GM12878 (cell line): ENCODE data around the gene TEX261. TPM values are rescaled to one million over a fixed set of nuclear protein-coding genes. Genes with fewer than 3 reads are reported as not detected.

Experiments used
- ATAC-seq: fragments of 200-7000 bp; cut with Tn5 transposase; 3 replicates; pipeline ENCODE4 v1.9.1; 2020; ENCODE audit warnings: mild to moderate bottlenecking, moderate library complexity
- BruUV-seq: library from RNA; stranded (reverse); fragments of 400-500 nt; replicated peaks from 2 replicates; lab custom pipeline; 2021; lab: Mats Ljungman, UMichigan
- CTCF ChIA-PET: fragments of 300-600 bp; sonication (Branson Sonifier 250); formaldehyde crosslinking; extraction: SDS; loops from one replicate; lab custom pipeline; 2021; ENCODE audit warnings: inconsistent platforms; lab: Yijun Ruan, JAX
- POLR2A ChIA-PET: fragments of 350-600 bp; formaldehyde crosslinking; extraction: SDS; loops from one replicate; lab custom pipeline; 2021; ENCODE audit warnings: inconsistent platforms; lab: Charles Lee
- RAD21 ChIA-PET: fragments of 300-600 bp; sonication (Branson Sonifier 250); formaldehyde crosslinking; loops from one replicate; lab custom pipeline; 2023; ENCODE audit warnings: antibody characterized with exemption; ENCODE audit not compliant: unreplicated experiment; lab: Charles Lee
- SMC1A ChIA-PET: fragments of 300-600 bp; sonication (Branson Sonifier 250); formaldehyde crosslinking; loops from one replicate; lab custom pipeline; 2023; ENCODE audit not compliant: unreplicated experiment, uncharacterized antibody; lab: Charles Lee
- DNase-seq: peaks from one replicate; pipeline ENCODE4 v3.0.0-alpha.2; 2011; ENCODE audit warnings: low read depth, low spot score
- FAIRE-seq: peaks from 3 replicates; lab custom pipeline; 2011; peaks lifted over from hg19 to GRCh38; lab: Jason Lieb, UNC
- H2AFZ ChIP-seq: 2 replicates; pipeline ENCODE4 v1.6.0; 2011; ENCODE audit warnings: low read depth, low read length, control low read depth; ENCODE audit not compliant: control insufficient read depth
- H3K27ac ChIP-seq: 2 replicates; pipeline ENCODE4 v1.5.1; 2011; ENCODE audit warnings: control low read depth; ENCODE audit not compliant: control insufficient read depth, insufficient read depth
- H3K27me3 ChIP-seq, 2 experiments: replicated peaks in 1 of 2; 2 replicates each; pipeline versions ENCODE4 v1.6.0 to v1.6.1; 2011; ENCODE audit warnings: low read length in 1 of 2; ENCODE audit not compliant: control insufficient read depth in 2 of 2, insufficient read depth in 2 of 2
- H3K36me3 ChIP-seq, 2 experiments: 2 replicates each; pipeline ENCODE4 v1.5.1; 2011; ENCODE audit warnings: low read length in 1 of 2; ENCODE audit not compliant: control insufficient read depth in 2 of 2, insufficient read depth in 2 of 2
- H3K4me1 ChIP-seq: 2 replicates; pipeline ENCODE4 v1.6.1; 2011; ENCODE audit warnings: mild to moderate bottlenecking, low read length, moderate library complexity, mixed read lengths; ENCODE audit not compliant: control insufficient read depth, insufficient read depth
- H3K4me2 ChIP-seq: 2 replicates; pipeline ENCODE4 v1.6.0; 2011; ENCODE audit warnings: control low read depth; ENCODE audit not compliant: control insufficient read depth, insufficient read depth
- H3K4me3 ChIP-seq: fragments of 200-600 bp; sonication (generic); 2 replicates; pipeline ENCODE4 v1.5.1; 2016
- H3K79me2 ChIP-seq: 2 replicates; pipeline ENCODE4 v1.6.0; 2011; ENCODE audit warnings: low read length; ENCODE audit not compliant: control insufficient read depth, insufficient read depth
- H3K9ac ChIP-seq: 2 replicates; pipeline ENCODE4 v1.8.0; 2011; ENCODE audit warnings: low read length, control low read depth, mixed read lengths; ENCODE audit not compliant: control insufficient read depth, insufficient read depth
- H3K9me3 ChIP-seq: replicated peaks from 3 replicates; pipeline ENCODE4 v1.5.1; 2011; ENCODE audit warnings: mild to moderate bottlenecking, low read length; ENCODE audit not compliant: control insufficient read depth, insufficient read depth
- H4K20me1 ChIP-seq: 2 replicates; pipeline ENCODE4 v1.6.0; 2011; ENCODE audit not compliant: control insufficient read depth, insufficient read depth
- ATF7 ChIP-seq: fragments of 450-650 bp; IDR thresholded peaks from 2 replicates; pipeline ENCODE4 v1.6.1; 2016; ENCODE audit warnings: low read depth, mild to moderate bottlenecking
- CEBPZ ChIP-seq: fragments of 150-350 bp; IDR thresholded peaks from 2 replicates; pipeline ENCODE4 v1.6.1; 2016; ENCODE audit warnings: low read depth, low read length
- CHD2 ChIP-seq: IDR thresholded peaks from 2 replicates; pipeline ENCODE4 v1.6.1; 2011; ENCODE audit warnings: low read depth, low read length, improper control_type of control experiment, borderline replicate concordance
- ESRRA ChIP-seq: IDR thresholded peaks from 2 replicates; pipeline ENCODE4 v1.6.1; 2012; ENCODE audit warnings: mild to moderate bottlenecking, low read length, improper control_type of control experiment
- JUND ChIP-seq: IDR thresholded peaks from 2 replicates; pipeline ENCODE4 v1.6.1; 2012; ENCODE audit warnings: low read depth, mild to moderate bottlenecking, low read length, improper control_type of control experiment, moderate library complexity
- KDM1A ChIP-seq: fragments of 200-600 bp; sonication (generic); IDR thresholded peaks from 2 replicates; pipeline ENCODE4 v1.6.1; 2016; ENCODE audit warnings: borderline replicate concordance
- PAX8 ChIP-seq: fragments of 450-650 bp; IDR thresholded peaks from 2 replicates; pipeline ENCODE4 v1.6.1; 2017; ENCODE audit warnings: mild to moderate bottlenecking, moderate library complexity
- RAD51 ChIP-seq: fragments of 450-650 bp; IDR thresholded peaks from 2 replicates; pipeline ENCODE4 v1.6.1; 2016; ENCODE audit warnings: moderate library complexity, mild to moderate bottlenecking, inconsistent platforms
- ZNF274 ChIP-seq: IDR thresholded peaks from one replicate; pipeline ENCODE4 v1.8.0; 2011; ENCODE audit not compliant: insufficient read length, insufficient read depth
- WGBS: methylation state at CpG from one replicate; pipeline ENCODE4 v1.1.6; 2016; ENCODE audit warnings: low lambda C conversion rate; ENCODE audit not compliant: insufficient replicate concordance, insufficient coverage; ENCODE audit errors: missing lambda C conversion rate; 5-methylcytosine and 5-hydroxymethylcytosine counted together
- in situ Hi-C: fragments of 300-500 bp; cut with MboI; formaldehyde crosslinking; loops from 9 replicates; pipeline ENCODE4 v1.14.3; 2018; ENCODE audit warnings: mixed read lengths
- intact Hi-C: fragments of 100-400 bp; cut with micrococcal nuclease; formaldehyde crosslinking; loops from one replicate; pipeline ENCODE4 v1.14.2; 2022; ENCODE audit not compliant: unreplicated experiment
- polyA plus RNA-seq, 11 experiments: library from polyadenylated mRNA; depleted of rRNA in 4 of 11; unstranded in 6 of 11; stranded (reverse) in 5 of 11; fragments of >200 nt; fragmentation: Nextera tagmentation in 4 of 11; fragmentation: Illumina TruSeq in 1 of 11; extraction: Ambion mirVana in 4 of 11; extraction: Trizol in 1 of 11; gene quantifications; 1 replicate in 1 of 11; 2 replicates in 10 of 11; pipeline versions ENCODE4 v1.2.1 to v1.2.3, GENCODE V29; 2011 to 2016; ENCODE audit warnings: inconsistent platforms in 2 of 11, missing spikeins in 2 of 11, low read depth in 1 of 11
- total RNA-seq, 4 experiments: library from RNA; depleted of rRNA in 3 of 4; stranded (reverse); fragments of >200 nt in 3 of 4; fragmentation: Illumina TruSeq in 1 of 4; extraction: Trizol in 1 of 4; gene quantifications; 2 replicates each; pipeline versions ENCODE4 v1.2.1 to v1.2.3, GENCODE V29; 2013 to 2021
- TF ChIP-seq, protein P1 (sequence below): IDR thresholded peaks from 2 replicates; pipeline ENCODE4 v1.6.1; 2012; ENCODE audit warnings: mild to moderate bottlenecking, low read depth, low read length

The TEX261 gene
- total and polyA plus RNA-seq, 10 of the 15 experiments (the other 5 are each of a cell fraction or from before 2014, with no cell fraction given): 5.5 to 75.6 (median 40.3) TPM

DNA sequence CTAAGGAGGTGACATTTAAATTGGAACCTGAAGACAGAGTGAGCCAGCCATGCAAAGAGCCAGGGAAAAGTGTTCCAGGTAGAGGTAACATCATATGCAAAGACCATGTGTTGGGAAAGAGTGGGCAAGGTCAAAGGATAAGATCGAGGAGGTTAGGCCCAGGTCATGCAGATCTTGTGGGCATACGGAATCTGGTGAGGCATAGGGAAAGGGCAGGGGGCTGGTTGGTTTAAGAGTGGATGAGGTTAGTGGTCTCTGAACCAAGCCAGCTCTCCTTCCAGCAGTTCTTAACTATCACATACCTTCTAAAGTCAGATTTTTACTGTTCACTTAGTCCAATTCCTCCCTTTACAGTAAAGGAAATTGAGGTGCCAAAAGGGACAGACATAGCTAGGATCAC, 13.3 kb downstream of the TEX261 start:
- intact Hi-C loops: no loop called here
- DNase-seq (no peak), ATAC-seq (no peak), FAIRE-seq (no peak)
- Histone ChIP-seq H3K4me2 (no peak overlapping the region), H3K9ac (no peak overlapping the region), H3K9me3 (no peaks in the 10 kb centered on the region), H4K20me1 (no peaks in the 10 kb centered on the region), H3K27ac (no peak overlapping the region), H2AFZ (no peak overlapping the region), H3K4me3 (no peak overlapping the region), H3K79me2 (no peaks in the 10 kb centered on the region), H3K27me3 (no peaks in the 10 kb centered on the region), H3K4me1 (peaks cover 7% of the 10 kb centered on the region), H3K36me3 (peaks cover 1 to 12% of the 10 kb centered on the region in 2 experiments; a peak in 3 of 4 replicates)
- in situ Hi-C loops: no loop called here
- ChIA-PET SMC1A (no interaction called here), CTCF (no interaction called here), POLR2A (no interaction called here), RAD21 (no interaction called here)
- no TSS peak for BruUV-seq
- TF ChIP-seq PAX8: no peak
- TF ChIP-seq RAD51: no peak
- WGBS: 55% methylated on average over 2 of the region's 2 CpGs

DNA sequence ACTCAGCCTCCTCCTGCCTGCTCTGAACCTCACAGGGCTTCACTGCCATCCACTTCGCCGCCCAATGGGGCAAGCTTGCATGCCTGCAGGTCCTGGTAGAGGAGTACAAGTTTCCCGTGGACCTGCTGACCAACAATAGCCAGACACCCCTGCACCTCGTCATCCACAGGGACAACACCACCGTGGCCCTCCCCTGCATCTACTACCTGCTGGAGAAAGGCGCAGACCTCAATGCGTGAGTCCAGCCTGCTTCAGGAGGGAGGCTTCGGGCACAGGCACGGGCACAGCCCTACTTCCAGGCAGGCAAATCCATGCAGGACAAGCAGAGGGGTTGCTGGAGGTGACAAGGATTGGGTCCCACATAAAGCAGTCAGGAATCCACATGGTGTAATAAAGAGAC, 15.0 kb downstream of the TEX261 start:
- Histone ChIP-seq H3K27ac (no peak overlapping the region), H3K4me1 (peaks cover 7% of the 10 kb centered on the region), H3K4me3 (no peak overlapping the region), H4K20me1 (no peaks in the 10 kb centered on the region), H3K4me2 (no peak overlapping the region), H3K9me3 (no peaks in the 10 kb centered on the region), H3K36me3 (peaks cover 0 to 8% of the 10 kb centered on the region in 2 experiments; a peak in 1 of 4 replicates), H2AFZ (no peak overlapping the region), H3K79me2 (no peaks in the 10 kb centered on the region), H3K9ac (no peak overlapping the region), H3K27me3 (no peaks in the 10 kb centered on the region)
- ChIA-PET RAD21 (no interaction called here), CTCF (interaction anchor here (0.9 to 1.0 kb wide), 2 partner anchors 15 to 22 kb away, joined by 3 to 5 read pairs; no protein-coding TSS in a partner anchor), SMC1A (no interaction called here), POLR2A (interaction anchor here (0.6 to 0.7 kb wide), 2 partner anchors 138 to 178 kb away, joined by 3 to 7 read pairs; no protein-coding TSS in a partner anchor)
- intact Hi-C loops: no loop called here
- ATAC-seq (no peak), FAIRE-seq (no peak), DNase-seq (no peak)
- 93% methylated on average over 9 of the region's 9 CpGs for WGBS
- no TSS peak for BruUV-seq
- in situ Hi-C loops: no loop called here
- TF ChIP-seq ESRRA (no peak), ATF7 (no peak), CEBPZ (no peak), KDM1A (no peak), CHD2 (no peak), ZNF274 (no peak), JUND (no peak)
- TF ChIP-seq, protein P1, sequence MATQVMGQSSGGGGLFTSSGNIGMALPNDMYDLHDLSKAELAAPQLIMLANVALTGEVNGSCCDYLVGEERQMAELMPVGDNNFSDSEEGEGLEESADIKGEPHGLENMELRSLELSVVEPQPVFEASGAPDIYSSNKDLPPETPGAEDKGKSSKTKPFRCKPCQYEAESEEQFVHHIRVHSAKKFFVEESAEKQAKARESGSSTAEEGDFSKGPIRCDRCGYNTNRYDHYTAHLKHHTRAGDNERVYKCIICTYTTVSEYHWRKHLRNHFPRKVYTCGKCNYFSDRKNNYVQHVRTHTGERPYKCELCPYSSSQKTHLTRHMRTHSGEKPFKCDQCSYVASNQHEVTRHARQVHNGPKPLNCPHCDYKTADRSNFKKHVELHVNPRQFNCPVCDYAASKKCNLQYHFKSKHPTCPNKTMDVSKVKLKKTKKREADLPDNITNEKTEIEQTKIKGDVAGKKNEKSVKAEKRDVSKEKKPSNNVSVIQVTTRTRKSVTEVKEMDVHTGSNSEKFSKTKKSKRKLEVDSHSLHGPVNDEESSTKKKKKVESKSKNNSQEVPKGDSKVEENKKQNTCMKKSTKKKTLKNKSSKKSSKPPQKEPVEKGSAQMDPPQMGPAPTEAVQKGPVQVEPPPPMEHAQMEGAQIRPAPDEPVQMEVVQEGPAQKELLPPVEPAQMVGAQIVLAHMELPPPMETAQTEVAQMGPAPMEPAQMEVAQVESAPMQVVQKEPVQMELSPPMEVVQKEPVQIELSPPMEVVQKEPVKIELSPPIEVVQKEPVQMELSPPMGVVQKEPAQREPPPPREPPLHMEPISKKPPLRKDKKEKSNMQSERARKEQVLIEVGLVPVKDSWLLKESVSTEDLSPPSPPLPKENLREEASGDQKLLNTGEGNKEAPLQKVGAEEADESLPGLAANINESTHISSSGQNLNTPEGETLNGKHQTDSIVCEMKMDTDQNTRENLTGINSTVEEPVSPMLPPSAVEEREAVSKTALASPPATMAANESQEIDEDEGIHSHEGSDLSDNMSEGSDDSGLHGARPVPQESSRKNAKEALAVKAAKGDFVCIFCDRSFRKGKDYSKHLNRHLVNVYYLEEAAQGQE: no peak
